COR-L47 (cell line): ENCODE measurements around the gene ATRN.
"Not testable (repeated sequence)": the region's sequence is repeated elsewhere in the genome, so short reads cannot be mapped to it uniquely, and the experiment has no call there.

Source experiments
- DNase-seq: peaks from one replicate; lab custom pipeline; 2025; lab: John Stamatoyannopoulos, UW

ATRN gene

DNA sequence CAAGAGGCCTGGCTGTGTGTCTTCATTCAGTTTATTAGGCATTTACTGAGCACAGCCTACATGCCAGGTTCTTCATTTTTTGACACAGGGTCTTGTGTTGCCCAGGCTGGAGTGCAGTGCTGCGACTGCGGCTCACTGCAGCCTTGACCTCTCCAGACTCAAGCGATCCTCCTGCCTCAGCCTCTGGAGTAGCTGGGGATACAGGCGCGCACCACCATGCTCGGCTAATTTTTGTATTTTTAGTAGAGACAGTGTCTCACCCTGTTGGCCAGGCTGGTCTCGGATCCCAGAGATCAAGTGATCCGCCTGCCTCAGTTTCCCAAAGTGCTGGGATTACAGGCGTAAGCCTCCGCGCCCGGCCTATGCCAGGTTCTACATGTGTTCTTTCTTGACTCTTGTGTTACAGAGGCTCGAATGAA is 601 bp upstream of the ATRN start:
- DNase-seq: no peak

DNA sequence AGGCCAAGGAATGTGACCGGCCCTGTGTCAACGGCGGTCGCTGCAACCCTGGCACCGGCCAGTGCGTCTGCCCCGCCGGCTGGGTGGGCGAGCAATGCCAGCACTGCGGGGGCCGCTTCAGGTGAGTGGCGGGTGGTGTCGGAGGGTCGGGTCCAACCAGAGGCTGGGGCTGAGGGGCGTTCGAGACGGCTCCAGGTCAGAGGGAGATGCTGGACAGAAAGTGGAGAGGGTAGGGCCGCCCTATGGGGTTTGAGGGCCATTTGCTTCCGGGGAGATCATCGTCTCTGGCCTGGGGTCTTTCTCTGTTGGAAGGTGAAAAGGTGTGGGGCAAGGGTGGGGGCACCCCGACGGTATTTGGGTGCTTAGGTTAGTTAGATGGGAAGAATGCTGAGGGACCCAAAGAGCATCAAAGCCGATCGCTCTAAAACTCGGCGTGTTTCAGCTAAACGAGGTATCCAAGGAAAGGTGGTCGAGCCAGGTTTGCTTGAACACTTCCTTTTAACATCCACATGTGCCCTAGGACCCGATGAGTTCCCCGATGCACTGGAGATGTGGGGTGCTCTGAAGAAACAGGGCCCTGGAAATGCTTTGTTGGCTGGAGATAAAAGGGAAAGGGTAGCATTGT is 691 bp downstream of the ATRN start:
- DNase-seq: no peak

DNA sequence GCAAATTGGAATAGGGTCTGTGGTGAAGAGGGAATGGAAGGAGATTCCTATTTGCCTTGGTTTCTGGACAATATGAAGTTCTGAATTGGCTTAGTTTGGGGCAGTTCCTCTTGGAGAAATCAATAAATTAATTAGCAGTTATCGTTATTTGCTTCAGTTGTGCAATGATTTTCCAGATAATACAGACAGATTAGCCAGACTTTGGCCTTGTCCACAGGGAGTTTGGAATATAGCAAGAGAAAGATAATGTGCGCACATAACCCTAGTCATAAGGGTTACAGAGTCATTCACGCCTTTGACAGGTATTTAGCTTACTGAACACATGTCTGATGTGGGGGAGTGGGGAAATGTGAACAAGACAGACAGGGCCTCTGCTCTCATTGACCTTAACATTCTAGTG is 1.3 kb downstream of the ATRN start:
- DNase-seq: no peak

DNA sequence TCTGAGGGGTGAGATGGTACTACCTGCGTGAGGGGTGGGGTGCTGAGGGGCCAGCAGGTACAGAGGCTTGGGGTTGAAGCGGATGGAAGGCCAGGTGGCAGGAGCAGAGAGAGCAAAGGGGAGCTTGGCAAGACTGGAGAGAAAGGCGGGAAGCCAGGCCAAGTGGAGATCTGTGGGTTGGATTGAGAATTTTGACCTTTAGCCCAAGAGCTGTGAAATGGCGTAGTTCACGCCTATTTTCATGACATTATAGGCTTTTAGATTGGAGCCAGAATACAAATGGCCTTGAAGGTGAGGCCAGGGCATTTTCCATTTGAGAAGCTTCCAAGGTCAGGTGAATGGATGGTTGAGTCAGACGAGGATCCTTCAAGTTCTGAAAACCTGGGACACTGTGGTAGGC is 2.5 kb downstream of the ATRN start:
- no peak for DNase-seq

DNA sequence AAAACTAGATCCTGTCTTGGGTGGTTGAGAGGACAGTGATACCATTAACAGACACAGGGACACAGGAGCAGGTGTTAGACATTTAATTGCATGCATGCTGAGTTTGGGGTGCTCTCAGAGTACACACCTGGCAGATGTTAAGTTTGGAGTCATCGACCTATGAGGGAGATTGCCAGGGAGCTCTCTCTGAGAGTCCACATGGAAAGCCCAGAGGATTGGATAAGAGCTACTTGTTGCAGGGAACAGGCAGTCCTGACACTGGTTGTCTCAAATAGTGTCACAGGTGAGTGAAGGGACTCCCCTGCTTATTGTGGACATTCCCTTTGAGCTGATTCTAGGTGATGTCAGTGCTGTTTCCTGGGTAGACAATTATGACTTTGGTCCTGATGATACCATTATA is 3.1 kb downstream of the ATRN start:
- DNase-seq: peak; percentile 14

DNA sequence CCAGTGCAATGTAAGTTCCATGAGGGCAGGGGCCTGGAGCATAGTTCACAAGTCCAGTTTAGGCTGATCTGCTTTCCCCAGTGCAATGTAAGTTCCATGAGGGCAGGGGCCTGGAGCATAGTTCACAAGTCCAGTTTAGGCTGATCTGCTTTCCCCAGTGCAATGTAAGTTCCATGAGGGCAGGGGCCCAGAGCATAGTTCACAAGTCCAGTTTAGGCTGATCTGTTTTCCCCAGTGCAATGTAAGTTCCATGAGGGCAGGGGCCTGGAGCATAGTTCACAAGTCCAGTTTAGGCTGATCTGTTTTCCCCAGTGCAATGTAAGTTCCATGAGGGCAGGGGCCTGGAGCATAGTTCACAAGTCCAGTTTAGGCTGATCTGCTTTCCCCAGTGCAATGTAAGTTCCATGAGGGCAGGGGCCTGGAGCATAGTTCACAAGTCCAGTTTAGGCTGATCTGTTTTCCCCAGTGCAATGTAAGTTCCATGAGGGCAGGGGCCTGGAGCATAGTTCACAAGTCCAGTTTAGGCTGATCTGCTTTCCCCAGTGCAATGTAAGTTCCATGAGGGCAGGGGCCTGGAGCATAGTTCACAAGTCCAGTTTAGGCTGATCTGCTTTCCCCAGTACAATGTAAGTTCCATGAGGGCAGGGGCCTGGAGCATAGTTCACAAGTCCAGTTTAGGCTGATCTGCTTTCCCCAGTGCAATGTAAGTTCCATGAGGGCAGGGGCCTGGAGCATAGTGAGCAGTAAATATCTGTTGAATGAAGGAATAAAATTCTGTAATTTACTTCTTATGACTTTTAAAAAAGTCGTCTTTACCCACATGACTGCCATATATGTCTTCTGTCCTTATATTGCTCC is 6.4 kb downstream of the ATRN start:
- DNase-seq: not testable (repeated sequence)

DNA sequence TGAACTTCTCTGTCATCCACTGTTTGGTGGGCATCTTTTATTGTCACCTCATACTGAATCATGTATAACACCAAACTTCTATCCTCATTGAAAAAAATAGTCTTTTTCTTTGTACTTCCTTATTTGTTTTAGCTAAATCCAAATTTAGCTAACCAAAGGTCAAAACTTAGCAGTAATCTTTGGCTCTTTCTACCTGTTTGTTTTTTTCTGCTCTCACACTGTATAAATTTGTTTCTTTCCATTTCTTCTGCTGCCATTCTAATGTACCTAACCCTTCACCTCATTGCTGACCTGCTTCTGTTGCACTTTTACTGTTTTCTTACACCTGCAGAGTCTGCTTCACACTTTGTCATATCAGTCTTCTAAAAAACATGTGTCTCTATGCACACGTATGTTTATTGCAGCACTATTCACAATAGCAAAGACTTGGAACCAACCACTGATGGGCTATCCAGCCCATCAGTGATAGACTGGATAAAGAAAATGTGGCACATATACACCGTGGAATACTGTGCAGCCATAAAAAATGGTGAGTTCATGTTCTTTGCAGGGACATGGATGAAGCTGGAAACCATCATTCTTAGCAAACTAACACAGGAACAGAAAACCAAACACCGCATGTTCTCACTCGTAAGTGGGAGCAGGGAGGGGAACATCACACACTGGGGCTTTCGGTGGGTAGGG is 7.2 kb downstream of the ATRN start:
- DNase-seq: no peak

DNA sequence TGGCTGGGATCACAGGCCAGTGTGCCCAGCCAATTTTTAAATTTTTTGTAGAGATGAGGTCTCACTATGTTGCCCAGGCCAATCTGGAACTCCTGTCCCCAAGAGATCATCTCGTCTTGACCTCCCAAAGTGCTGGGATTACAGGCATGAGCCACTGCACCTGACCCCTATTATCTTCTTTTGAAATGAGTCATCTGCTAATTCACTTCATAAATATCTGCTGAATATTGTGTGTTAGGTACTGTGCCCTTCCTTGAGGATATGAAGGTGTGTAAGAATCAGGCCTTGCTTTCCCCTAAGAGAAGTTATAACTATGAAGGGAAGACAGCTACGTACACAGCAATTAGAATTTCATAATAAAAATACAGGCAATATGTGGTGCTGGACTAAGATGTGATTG is 8.2 kb downstream of the ATRN start:
- no peak for DNase-seq

DNA sequence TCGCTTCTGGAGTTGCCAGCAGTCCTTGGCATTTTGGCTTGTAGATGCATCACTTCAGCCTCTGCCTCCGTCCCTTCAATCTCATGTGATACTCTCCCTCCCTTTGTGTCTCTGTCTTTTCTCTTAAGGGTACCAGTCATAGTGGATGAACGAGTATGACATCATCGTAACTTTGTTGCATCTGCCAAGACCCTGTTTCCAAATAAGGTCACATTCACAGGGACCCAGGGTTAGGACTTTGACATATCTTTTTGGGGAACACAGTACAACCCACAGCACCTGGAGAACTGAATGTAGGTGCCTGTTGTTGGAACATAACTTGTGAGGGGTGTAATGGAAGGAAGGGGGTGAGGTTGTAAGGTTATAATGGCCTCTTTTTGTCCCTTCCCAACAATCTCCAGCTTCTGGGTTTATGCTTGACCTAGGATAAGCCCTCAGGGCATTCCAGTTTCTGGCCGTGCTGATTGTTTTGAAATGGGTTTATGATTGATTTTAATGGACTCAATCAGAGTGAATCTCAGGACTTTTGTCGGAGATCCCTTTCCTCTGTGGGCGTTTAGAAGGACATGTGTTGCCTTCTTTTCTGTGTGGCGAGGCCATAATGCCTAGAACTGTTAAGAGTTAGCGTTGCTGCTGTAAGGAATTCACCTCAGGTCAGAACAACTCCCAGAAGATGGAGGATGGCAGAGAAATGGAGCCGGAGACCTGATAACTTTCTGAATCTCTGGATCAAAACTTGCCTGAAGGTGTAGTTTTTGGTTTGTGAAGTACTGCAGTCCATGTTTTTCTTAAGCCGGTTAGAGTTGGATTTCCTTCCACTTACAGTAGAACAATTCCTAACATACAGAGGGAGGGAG is 9.2 kb downstream of the ATRN start:
- DNase-seq: no peak

DNA sequence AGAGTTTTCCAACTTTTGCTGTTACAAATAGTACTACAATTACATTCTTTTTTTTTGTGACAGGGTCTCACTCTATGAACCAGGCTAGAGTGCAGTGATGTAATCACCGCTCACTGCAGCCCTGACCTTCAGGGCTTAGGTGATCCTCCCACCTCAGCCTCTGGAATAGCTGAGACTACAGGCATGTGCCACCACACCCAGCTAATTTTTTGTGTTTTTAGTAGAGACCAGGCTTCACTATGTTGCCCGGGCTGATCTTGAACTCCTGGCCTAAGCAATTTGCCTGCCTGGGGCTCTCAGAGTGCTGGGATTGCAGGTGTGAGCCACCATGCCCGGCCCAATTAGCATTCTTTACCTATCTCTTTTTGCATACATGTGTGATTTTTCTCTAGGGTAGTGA is 12.5 kb downstream of the ATRN start:
- no peak for DNase-seq

DNA sequence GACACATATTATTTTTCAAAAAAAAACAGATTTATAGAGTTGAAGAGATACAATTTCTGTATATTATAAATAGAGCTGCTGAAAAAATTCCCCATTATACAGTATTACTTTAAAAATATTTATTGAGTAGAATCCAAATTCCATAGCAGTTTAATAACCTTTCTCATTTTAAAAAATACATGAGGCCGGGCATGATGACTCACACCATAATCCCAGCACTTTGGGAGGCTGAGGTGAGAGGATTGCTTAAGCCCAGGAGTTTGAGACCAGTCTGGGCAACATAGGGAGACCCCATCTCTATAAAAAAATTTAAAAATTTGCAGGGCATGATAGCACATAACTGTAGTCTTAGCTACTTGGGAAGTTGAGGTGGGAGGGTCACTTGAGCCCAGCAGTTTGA is 13.0 kb downstream of the ATRN start:
- no peak for DNase-seq

DNA sequence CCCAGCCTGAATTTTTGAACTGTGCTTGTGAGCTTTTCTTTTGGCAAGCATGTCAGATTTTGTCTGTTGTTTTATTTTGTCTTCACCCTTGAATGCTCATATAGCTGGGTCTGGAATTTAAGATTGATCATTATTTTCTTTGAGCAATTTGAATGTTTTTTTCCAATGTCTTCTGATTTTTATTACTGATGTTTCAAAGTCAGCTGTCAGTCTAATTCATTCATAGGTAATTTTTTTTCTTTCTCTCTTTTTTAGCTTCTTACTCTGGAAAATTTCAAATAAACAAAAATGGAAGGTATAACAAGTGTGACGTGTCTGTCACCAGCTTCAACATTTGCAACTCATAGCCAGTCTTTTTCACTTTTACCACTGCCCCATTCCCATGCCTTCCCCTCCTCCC is 15.1 kb downstream of the ATRN start:
- no peak for DNase-seq

DNA sequence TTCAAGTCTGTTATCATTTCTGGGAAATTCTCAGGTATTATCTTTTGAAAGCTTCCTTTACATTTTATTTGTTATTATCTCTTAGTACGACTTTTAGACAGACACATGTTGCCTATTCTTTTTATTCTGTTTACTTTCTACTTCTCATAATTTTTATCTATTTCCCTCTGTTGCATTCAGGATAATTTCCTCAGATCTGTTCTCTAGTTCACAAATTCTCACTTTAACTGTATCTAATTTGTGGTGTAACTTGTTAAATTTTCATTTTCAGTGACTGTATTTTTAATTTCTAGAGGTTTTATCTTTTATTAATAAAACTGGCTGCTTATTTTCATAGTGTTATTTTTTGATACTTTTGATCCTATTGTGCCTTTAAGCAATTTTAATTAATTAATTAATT is 16.0 kb downstream of the ATRN start:
- no peak for DNase-seq

DNA sequence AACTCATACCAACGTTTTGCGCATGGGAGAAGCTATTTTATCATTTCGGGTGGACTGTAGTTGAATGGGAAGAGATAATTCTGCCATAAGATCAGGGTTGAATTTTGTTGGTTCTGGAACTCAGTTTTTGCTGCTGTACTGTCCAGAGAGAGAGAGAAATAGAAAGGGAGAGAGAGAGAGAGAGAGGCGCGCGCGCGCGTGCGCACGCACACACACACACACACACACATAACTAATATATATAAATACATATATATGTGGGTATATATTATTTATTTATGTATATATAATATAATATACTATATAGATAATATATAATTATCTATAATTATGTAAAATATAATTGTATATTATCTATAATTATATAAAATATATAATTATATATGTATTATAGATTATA is 21.9 kb downstream of the ATRN start:
- DNase-seq: no peak

DNA sequence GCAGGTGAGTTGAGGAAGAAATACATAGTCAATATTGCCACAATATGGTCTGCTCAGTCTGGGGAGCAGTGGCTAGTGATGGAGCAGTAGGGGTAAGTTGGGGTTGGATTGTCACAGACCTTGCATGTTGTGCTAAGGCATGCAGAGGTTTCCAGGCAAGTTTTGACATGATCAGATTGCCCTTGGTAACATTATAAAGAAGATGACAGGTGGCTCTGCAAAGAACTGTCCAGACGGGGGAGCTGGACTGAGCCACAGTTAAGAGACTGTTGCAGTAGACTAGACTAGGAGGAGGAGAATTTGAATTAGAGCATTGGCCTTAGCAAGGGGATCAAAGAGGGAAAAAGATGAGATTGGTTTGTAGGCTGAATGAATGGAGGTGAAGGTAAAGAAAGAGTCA is 23.4 kb downstream of the ATRN start:
- DNase-seq: no peak

DNA sequence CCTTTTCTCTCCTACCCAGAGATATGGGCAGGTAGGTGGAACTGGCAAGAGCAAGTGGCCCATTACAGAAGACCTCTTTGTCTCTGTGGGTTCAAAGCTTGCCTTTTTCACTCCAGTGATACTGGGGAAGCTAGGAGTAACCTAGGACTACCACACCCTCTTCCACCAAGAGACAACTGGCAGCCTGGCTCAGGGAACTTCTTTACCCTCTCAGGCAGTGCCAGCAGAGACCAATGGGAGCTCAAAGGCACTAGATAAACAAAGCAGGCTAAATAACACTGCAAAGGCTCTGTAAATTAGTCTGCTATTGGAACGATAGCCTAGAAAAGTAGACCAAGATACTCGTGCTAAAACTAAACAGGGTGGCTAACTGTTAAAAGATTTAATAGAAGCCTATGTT is 32.1 kb downstream of the ATRN start:
- no peak for DNase-seq

DNA sequence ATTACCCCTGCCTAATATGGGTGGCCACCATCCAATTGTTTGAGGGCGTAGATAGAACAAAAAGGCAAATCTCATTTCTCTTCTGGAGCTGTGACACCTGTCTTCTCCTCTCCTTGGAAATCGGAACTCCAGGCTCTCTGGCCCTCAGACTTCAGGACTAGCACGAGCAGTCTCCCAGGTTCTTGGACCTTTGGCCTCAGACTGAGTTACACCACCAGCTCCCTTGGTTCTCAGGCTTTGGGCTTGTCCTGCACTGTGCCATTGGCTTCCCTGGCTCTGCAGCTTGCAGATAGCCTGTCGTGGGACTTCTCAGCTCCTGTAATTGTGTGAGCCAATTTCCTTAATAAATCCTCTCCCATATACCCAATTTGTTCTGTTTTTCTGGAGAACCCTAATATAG is 34.3 kb downstream of the ATRN start:
- no peak for DNase-seq

DNA sequence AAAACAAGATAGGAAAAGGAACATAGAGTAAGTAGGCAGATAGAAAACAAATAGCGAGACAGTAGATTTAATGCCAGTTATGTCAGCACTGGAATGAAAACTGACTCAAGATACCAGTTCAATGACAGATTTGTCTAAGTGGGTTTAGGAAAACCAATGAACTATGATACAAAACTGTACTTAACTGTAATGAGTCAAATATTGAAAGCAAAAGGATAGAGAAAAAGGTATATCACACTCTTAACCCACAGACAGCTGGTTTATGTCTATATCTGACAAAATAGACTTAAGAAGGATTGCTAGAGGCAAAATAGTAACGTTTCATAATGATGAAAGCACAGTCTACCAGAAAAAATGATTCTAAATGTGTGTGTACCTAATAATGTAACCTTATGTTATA is 38.2 kb downstream of the ATRN start:
- no peak for DNase-seq

DNA sequence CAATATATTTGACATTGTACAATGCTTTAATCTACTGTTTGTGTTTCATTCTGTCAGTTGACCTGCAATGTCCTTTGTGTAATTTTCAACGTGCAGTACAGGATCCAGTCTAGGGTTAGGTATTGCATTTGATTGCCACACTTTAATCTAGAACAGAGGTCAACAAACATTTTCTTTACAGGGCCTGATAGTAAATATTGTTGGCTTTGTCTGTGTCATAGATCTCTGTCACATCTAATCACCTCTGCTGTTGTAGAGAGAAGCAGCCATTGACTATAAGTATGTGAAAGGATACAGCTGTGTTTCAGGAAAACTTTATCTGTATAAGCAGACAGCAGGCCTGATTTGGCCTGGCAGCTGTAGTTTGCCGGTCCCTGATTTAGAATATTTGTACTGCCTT is 39.3 kb downstream of the ATRN start:
- DNase-seq: no peak

DNA sequence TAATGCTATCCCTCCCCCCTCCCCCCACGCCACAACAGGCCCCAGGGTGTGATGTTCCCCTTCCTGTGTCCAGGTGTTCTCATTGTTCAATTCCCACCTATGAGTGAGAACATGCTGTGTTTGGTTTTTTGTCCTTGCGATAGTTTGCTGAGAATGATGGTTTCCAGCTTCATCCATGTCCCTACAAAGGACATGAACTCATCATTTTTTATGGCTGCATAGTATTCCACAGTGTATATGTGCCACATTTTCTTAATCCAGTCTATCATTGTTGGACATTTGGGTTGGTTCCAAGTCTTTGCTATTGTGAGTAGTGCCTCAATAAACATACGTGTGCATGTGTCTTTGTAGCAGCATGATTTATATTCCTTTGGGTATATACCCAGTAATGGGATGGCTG is 41.4 kb downstream of the ATRN start:
- not testable (repeated sequence) for DNase-seq

DNA sequence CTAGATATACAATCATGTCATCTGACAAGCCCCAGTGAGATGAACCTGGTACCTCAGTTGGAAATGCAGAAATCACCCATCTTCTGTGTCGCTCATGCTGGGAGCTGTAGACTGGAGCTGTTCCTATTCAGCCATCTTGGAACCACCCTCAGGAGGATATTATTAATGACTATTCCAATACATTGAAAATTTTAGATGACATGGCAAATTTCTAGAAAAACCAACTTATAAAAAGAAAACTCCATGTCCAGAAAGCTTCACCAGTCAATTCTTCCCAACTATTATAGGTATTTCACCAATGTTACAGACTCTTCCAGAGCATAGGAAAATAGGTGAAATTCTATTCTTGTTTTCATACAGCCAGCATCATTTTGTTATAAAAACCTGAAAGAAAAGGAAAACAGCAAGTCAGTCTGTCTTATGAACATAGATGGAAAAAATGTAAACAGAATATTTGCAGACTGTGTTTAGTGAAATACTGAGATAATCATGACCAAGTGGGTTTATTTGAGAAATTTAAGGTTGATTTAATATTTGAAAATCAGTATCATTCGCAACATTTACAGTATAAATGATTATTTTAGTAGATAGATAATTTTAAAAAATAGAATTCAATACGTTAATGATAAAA is 43.3 kb downstream of the ATRN start:
- no peak for DNase-seq
